Neural progenitor cell (in vitro differentiated cells): ENCODE data around the gene EDAR.

Experiments
- EZH2 ChIP-seq: fragments of 200-600 bp; sonication (generic); IDR thresholded peaks from 2 replicates; pipeline ENCODE4 v1.6.1; 2017; ENCODE audit warnings: antibody characterized with exemption, mild to moderate bottlenecking, moderate library complexity
- EZH2phosphoT487 ChIP-seq: fragments of 200-600 bp; sonication (generic); IDR thresholded peaks from 2 replicates; pipeline ENCODE4 v1.6.1; 2017; ENCODE audit warnings: antibody characterized with exemption
- TF ChIP-seq, protein P1 (sequence below): fragments of 200-600 bp; sonication (generic); IDR thresholded peaks from 2 replicates; pipeline ENCODE4 v1.5.1; 2017; ENCODE audit warnings: antibody characterized with exemption, mild to moderate bottlenecking

DNA sequence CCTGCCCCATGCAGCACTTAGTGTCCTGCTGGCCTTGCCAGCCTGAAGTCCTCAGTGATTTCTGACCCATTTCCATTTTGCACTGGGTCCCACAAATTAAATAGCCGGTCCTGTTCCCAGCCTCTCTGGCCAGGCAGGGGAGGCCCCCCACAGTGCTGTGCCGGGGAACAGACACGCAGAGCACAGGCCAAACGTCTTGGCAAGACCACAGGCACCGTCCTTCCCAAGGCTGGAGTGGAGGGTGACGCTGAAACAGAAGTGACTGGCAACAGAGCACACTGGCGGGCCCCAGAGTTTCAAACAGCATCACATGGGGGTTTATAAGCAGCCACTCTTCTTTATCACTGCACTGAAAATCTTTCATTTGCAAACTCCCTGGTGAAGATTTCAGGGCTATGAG is 52.2 kb downstream of the EDAR start:
- TF ChIP-seq, protein P1, sequence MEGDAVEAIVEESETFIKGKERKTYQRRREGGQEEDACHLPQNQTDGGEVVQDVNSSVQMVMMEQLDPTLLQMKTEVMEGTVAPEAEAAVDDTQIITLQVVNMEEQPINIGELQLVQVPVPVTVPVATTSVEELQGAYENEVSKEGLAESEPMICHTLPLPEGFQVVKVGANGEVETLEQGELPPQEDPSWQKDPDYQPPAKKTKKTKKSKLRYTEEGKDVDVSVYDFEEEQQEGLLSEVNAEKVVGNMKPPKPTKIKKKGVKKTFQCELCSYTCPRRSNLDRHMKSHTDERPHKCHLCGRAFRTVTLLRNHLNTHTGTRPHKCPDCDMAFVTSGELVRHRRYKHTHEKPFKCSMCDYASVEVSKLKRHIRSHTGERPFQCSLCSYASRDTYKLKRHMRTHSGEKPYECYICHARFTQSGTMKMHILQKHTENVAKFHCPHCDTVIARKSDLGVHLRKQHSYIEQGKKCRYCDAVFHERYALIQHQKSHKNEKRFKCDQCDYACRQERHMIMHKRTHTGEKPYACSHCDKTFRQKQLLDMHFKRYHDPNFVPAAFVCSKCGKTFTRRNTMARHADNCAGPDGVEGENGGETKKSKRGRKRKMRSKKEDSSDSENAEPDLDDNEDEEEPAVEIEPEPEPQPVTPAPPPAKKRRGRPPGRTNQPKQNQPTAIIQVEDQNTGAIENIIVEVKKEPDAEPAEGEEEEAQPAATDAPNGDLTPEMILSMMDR: no peak
- TF ChIP-seq EZH2: no peak
- TF ChIP-seq EZH2phosphoT487: no peak
